SHP77 treated with DMSO at 0.1 percent for 48 hours (cell line): ENCODE data around the gene LMNA.
"Not testable (repeated sequence)": the region's sequence is repeated elsewhere in the genome, so short reads cannot be mapped to it uniquely, and the experiment has no call there.

Experiments
- DNase-seq: peaks from one replicate; lab custom pipeline; 2025; lab: John Stamatoyannopoulos, UW

The LMNA gene

GRCh38 chr1:156164125-156164831, 49.8 kb downstream of the LMNA start:
- DNase-seq, result no peak

GRCh38 chr1:156165083-156165482, 50.6 kb downstream of the LMNA start:
- DNase-seq, result no peak

GRCh38 chr1:156167536-156167935, 53.0 kb downstream of the LMNA start:
- no peak for DNase-seq

- no peak for DNase-seq
Observed at GRCh38 chr1:156172696-156173470, 58.4 kb downstream of the LMNA start.

GRCh38 chr1:156176610-156177210, 62.2 kb downstream of the LMNA start:
- DNase-seq, result no peak

GRCh38 chr1:156177919-156178654, 63.6 kb downstream of the LMNA start:
- no peak for DNase-seq

GRCh38 chr1:156180471-156180870, 66.0 kb downstream of the LMNA start:
- no peak for DNase-seq

- not testable (repeated sequence) for DNase-seq
Observed at GRCh38 chr1:156181391-156181924, 66.9 kb downstream of the LMNA start.

- not testable (repeated sequence) for DNase-seq
Observed at GRCh38 chr1:156182010-156182779, 67.7 kb downstream of the LMNA start.

GRCh38 chr1:156186347-156187177, 72.1 kb downstream of the LMNA start:
- not testable (repeated sequence) for DNase-seq
